LHCN-M2 (cell line): ENCODE measurements around the gene ENOX1. TPM values are rescaled to one million over a fixed set of nuclear protein-coding genes. Genes with fewer than 3 reads are reported as not detected.

ENCODE experiments used
- DNase-seq: peaks from one replicate; pipeline ENCODE4 v3.0.0-alpha.2; 2012; ENCODE audit warnings: low read depth
- total RNA-seq: library from RNA; depleted of rRNA; stranded (reverse); fragments of >200 nt; gene quantifications from 2 replicates; pipeline ENCODE4 v1.2.3, GENCODE V29; 2014

The ENOX1 gene
- total RNA-seq, 1 experiment from 2014 or later: 7.7 TPM

DNA sequence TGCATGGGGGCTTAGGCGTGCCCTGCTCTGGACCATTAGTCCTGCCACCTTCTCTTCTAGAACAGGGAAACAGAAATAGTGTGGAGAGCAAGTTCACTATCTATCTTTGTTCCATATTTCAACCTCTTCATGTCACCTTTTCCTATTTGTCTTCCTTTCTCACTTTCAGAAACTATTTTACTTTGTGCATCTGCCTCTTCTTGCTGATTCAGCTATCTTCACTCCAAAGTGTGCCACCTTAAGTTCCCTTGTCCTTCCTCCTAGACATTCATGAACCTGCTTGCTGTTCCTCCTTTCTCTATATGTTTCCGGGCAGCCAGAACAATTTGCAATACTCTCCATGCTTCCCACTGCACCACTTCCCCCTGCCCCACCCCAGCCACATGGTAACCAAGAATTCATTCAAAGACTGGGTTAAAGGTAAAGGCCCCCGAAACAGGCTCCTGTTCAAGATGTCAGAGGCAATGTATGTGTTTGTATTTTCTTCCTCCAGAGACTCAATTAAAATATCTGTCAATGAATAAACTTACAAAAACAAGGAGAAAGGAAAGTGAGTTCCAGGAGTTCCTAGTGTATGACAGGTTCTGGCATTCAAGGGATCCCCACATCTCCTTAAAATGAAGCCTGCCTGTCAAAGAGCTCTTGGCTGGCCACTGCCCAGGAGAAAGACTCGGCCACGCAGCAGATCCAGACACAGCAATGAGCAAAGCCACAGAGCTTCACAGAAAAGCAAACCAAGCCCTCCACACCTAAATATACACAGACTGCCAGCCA, 495.3 kb downstream of the ENOX1 start:
- DNase-seq: no peak

DNA sequence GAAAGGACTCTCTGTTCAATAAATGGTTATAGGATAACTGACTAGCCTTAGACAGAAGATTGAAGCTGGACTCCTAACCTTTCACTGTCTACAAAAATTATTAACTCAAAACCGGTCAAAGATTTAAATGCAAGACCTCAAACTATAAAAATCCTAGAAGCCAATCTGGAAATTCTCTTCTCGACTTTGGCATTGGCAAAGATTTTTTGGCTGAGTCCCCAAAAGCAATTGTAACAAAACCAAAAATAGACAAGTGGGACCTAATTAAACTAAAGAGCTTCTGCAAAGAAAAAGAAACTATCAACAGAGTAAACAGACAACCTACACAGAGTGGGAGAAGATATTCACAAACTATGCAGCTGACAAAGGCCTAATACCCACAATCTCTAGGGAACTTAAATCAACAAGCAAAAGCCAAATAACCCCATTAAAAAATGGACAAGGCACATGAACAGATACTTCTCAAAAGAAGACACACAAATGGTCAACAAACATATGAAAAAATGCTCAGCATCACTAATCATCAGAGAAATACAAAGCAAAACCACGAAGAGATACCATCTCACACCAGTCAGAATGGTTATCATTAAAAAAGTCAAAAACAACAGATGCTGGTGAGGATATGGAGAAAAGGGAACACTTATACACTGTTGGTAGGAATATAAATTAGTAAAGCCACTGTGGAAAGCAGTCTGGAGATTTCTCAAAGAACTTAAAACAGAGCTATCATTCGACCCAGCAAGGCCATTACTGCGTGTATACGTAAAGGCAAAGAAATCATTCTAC, 497.1 kb downstream of the ENOX1 start:
- peak; percentile 68 for DNase-seq

DNA sequence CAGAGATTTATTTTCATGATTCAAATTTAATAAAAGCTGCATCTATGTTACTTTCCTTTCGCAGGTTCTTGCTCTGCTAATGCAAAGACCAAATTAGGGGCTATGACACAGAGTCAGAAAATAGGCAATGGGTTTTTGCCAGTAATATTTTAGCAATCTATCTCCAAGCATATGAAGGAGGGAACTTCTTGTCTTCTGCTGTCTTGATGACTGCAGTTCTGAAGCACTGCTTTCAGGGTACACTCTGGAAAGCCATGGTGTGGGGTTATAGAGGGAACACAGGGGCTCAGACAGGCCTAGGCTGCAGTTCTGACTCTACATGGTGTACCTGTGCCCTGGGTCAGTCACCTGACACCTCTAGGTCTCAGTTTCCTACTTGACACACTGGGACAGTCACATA, 500.0 kb downstream of the ENOX1 start:
- DNase-seq: no peak

DNA sequence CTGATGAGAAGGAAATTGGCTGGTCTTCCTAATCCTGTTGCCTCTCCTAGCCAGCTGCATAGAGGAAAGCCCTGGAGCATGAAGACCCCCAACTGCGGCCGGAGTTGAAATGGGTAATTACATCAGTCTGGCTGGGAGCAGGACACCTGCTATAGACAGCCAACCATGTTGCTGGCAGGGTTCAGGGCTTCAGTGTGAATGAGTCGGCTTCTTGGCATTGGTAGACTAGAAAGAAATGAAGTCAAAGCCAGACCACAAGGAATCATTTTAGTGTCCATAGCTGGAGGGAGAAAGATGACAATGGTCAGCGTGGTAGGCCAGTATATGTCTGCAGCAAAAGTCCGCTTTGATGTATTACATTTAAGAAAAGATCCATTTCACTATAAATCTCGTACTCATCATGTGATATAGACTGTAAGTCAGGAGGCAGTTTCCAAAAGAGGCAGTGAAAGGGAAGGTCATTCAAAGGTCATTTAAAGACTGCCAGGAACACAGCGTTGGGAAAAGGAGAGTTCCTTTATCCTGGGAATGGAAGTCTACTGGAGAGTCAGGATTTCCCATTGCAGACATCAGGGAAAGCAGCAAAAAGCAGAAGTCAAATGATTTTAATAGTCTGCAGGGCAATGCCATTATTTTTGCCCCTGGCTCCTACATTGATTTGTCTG, 500.7 kb downstream of the ENOX1 start:
- DNase-seq: peak; percentile 51

DNA sequence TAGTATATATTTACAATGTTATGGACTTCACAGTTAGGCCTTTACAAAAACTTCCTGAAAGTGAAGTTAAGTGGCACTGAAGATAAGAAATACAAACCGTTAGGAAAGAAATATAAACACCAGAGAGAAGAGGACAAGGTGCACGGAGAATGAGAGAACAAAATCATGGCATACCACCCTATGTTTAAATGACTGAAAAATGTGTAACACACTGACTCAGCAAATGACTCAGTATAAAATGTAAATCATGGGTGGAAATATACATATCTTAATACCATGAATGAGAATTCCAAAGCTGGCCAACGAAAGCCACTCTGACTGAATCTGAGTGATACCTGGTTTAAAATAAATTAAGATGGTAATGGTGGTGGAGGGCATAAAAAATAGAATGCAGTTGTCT, 502.6 kb downstream of the ENOX1 start:
- peak; percentile 46 for DNase-seq

DNA sequence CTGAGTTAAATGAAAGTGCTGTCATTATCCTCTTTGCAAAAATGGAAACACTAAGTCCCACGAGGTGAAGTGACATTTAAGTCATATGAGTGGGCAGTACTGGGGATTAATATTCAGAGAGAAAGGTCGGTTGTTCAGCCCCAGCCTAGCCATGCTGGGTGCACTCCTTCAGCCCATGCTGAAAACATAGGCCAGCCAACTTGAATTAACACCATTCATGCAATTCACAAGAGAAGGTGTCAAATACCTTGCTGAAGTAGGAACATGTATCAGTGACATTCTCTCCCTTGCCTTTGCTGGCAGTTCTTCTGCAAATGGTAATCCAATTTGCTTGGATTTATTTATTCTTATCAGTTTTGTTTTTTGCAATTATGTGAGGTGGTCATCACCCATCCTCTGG, 507.1 kb downstream of the ENOX1 start:
- DNase-seq: no peak

DNA sequence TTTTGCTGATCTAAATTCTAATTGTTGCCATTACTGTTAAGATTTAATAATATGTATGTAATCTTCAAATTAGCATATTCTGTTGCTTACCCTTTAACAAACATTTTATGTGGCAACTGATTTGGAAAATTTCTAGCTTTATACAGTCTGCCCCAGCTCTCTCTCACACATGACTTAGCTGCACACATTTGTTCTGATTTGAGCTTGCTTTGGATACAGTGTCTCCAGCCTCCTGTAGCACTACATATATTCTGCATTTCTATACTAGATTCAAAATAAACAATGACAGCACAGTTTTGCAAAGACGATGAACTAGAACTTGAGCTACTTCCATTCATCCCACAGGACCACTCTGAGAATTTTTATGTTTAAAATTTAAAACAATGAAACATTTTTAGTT, 508.6 kb downstream of the ENOX1 start:
- no peak for DNase-seq

DNA sequence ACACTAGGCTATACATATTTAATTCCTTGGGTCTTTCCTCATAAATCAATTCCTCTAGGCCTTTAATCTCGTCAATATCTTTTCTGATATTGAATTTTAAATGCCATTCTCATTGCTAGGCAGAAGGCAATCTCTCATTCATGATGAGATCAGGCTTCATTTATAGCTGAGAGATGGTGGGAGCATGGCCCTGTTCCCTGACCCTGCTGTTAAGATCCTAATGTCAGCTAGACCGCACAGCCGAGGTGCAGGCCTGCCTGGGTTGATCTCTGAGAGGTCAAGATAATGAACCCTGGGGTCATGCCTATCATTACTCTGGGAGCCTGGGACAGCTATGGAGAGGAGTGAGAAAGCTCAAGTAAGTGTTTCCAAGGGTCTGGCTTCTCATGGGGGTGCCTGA, 509.6 kb downstream of the ENOX1 start:
- no peak for DNase-seq

DNA sequence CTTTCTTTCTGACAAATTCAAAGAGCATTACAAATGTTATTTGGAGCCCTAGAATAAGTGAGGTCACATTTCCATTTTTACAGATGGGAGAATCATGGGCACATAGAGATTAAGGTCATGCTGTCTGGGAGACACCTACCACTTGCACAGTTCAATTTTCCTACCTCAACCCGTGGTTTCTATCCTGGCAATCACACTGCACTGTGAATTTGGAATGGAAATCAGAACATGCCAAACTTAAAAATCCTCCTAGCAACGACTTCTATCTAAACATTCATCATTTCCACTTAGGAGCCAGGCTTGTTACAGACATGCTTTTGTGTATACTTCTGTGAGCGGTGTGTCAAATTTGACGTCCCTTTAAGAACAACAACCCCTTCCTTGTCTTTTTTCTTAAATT, 511.9 kb downstream of the ENOX1 start:
- no peak for DNase-seq

DNA sequence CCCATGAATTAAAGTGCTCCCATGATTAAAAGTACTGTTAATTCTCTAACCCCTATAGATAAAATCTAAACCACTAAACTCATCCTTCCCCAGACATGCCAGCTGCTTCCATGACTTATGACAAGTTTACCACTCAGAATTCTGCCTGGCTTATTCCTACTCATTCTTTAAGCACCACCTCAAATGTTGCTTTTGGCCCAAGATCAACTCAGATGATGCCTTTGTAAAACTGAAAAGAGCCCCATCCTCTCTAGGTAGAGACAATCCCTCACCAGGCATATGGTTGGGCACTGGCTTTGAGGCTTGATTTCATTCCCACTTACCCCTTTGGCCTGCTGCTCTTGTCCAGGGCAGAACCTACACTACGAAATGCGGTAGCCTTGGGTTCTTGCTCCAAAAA, 513.4 kb downstream of the ENOX1 start:
- DNase-seq: peak; percentile 51

DNA sequence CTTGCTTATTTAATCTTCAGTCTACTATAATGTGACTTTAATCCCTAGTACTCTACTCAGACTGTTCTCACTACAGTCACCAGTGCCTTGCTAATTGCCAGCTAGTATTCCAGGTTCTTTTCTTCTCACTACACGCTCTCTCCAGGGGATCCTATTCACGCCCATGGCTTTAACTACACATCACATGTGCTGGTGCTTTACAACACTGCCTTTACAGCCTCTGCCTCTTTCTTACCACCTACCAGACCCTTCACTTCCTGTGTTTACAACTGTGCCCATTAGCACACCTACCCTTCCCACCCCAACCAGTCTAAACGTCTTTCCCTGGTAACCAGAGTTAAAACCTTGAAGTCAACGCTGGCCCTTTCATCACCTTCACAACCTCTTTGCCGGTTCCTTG, 513.9 kb downstream of the ENOX1 start:
- DNase-seq: no peak

DNA sequence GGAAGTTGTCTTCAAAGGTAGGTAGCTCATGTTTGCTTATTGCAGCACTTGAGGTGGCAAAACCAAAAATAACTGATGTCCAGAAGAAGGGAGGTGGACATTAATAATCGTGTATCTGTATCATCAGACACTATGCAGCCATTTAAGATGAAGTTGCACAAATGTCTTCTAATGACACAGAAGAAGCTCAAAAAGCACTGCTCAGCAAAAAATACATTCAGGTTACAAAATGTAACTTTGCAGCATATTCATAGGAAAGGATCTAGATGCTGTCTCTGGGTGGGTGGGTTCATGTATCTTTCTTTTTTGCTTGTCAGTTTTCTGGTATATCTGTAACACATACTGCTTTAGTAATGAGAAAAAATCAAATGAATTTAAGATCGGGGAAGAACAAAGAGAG, 515.6 kb downstream of the ENOX1 start:
- no peak for DNase-seq

DNA sequence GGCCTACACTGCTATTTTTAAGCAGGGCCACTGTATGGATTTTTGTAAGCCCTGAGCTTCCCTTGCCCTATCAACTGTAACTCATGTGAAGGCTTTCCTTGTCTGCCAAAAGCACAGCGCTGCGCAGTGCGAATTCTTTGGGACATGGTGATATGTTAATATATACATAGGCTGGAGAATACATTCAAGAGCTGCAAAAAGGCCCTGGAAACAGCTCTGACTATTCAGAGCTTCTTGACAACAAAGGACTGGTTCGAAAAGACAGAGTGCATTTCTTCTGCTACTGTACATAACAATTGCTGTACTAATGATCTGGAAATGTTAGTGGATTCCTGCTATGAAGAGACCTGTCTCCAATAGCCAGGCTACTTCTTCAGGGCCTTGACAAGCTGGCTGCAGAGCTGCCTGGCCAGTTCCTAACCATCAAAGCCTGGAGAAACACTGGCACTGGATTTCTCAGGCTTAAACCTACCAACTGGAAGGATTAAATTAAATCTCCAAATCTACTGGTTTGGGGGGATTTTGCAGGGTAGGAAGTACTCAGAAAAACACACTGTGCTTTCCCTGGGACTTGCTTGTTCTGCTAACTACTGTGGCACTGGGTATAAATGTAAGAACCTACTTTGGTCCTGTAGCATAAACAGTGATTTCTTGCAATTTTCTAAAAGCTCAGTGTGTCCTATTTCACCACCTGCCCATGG, 516.5 kb downstream of the ENOX1 start:
- DNase-seq: no peak

DNA sequence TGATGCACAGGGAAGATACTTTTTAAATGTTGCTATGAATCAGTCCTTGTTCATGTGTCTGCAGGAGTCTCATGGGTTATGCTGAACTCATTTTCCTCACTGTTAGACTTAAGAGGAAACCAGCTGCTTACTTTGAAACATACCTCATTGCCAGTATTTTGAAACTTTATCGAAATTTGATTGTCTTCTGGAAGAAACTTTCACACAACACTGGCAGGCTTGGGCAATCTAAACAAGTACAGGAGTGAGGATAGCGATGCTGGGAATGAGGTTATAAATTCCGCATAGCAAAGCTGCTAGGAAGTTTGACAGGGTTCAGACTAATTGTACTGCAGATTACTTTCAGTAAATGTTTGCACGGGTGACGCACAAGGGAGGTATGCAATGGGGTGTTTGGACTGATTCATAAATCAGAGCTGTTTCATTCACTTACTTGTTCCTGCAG, 517.7 kb downstream of the ENOX1 start:
- peak; percentile 91 for DNase-seq

DNA sequence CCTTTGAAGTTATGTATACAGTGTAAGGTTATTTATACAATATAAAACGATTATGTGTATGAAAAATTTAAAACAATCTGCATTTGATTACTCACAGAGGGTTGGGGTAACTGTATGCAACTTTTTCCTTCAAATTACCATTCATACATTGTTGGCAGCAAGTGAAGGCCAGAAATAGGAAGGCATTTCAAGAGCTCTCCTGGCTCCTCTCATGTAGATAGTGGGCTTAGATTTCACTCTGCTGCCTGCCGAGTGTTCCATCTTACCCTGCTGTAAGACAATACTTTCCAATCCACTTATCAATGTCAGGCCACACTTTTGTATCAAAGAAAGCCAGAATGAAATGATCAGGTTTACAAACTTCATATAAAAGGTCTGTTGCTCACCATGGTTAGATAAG, 518.1 kb downstream of the ENOX1 start:
- DNase-seq: no peak

DNA sequence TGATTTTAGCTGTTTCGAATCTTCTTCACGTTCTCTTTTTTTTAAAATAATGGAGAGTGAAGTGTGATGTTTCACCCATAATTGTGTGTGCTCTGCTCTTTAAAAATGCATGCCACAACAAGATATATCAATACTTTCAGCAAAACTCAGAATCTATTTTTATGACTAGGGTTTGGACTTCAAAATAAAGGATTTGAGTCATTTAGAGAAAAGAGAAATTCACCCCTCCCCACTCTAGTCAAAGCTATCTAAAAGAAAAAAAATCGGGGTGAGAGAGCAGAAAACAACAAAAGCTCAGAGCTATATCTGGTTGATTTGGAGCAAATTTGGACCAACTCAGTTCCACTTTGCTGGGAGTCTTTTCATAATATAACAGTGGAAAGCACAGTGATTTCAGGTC, 518.9 kb downstream of the ENOX1 start:
- DNase-seq: no peak

DNA sequence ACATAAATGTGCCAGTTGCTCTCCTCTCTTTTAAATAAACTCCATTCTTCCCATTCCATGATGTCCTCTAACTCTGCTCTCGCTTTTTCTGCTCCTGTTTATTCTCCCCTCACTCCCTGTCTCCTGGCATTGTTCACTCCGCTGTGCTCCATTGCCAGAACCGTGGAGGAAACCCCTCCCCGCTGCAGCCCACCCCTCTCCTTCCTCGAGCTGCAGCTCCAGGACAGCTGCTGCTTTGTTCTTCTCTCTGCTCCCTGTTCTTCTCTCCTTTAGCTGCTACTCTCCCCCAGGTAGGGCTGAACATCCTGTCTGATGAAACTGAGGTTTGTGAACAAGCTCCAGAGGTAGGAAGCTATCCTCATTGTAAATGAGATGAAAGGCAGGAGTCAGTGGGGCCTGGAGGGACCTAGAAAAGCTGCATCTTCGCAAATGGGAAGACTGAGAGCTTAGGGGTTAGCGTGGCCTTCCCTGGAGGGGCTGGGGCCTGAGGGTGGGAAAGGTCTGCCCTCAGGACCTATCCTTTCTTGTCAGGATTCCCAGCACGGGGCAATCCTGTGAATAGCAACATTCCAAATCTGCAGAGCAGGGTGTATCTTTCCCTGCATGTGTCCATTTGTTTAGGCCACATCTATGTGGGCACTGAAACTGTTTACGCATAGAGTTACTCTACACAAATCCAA, 519.7 kb downstream of the ENOX1 start:
- DNase-seq: no peak

DNA sequence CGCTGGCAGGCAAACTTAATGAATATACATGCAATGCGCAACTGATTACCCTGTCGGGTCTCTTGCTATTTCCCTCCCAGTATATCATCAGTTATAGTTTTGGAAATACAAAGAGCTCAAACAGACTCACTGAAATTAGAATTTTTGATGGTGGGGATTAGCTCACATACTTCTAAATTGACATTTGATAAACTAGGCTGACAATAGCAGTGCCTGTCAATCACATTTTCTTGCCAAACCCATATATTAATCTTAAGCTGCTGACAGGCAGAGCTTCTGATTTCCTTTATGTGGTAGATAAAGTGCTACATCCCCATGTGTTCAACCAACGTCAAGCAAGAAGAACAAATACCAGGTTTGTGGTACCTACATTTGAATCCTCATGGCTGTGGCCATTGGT, 521.7 kb downstream of the ENOX1 start:
- no peak for DNase-seq

DNA sequence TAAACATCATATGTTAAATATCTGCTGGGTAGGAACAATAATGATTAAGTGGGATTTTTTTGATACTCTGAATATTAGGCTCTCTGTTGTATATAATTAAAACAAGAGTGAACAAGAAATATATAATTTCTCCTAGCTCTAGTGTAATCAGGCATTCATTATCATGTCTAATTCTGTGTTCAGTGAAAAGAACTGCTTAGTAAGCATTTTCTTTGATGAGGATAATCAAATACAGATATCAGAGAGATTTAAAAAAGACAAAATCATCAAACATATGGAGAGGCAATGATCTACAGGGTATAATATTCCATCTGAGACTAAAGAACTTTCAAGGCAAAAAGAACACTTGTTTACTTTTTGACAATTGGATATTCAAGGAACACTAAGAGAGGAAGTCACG, 522.3 kb downstream of the ENOX1 start:
- no peak for DNase-seq

DNA sequence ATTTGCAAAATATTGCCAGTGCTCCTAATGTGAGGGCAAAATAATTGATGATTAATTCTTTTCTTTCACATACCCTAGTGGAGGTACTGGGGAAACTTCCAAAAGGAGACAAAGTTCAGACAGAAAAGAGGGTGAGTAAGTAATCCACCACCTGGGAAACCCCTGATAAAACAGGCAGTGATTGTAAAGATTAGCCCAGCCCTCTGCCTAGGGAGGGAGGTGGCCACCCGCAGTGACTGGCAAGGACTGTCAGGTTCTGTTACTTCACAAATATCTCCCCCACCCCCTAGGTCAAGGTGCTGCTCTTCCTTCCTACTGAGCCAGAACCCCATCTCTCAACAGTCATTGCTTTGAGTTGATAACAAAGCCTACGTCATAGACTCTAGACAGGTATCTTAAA, 523.7 kb downstream of the ENOX1 start:
- no peak for DNase-seq

DNA sequence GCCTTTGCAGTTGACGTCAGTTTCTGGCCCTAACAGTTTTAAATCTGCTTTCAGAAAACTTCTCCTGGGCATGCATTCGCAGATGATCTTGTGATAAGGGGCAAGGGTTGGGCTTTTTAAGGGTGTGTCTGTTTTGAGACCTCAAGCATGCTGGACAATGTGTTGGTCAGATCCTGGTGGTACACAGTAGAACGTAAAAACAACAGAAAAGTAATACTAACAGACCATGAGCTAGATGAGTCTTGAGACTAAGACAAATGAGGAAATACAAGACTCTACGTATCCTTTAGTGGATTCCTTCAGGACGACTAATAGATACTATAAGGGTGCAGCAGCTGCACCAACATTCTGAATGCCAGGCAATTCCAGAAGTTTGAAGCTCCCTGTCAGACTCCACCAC, 525.8 kb downstream of the ENOX1 start:
- peak; percentile 89 for DNase-seq
